ENCODE results near the gene TMPRSS2.

GRCh38 chr21:41453198-41453597, 54.8 kb downstream of the TMPRSS2 start:
- TF ChIP-seq CTCF (IDR thresholded peaks at IDR 0.05; ENCODE audit: insufficient read depth, low read depth, low read length) = no peak
- TF ChIP-seq EZH2 (IDR thresholded peaks at IDR 0.05; ENCODE audit: insufficient read depth, low read length) = no peak
